Activated CD4-positive, alpha-beta T cell treated with anti-CD3 and anti-CD28 coated beads, Interleukin-2, amount 50 U/mL, for 4 hours (primary cell): Measurements from ENCODE around the gene LDHAL6A.
"Not testable (repeated sequence)": the region's sequence is repeated elsewhere in the genome, so short reads cannot be mapped to it uniquely, and the experiment has no call there.

ENCODE experiments used
- DNase-seq, 2 experiments: peaks; one replicate each; pipeline ENCODE4 v3.0.0-alpha.2; 2020

The LDHAL6A gene

GRCh38 chr11:18455686-18456372 is at the start of gene LDHAL6A:
Gene LDHAL6A, plus strand, starts transcription at chr11:18455856. Its CDS starts 825 bp downstream, at chr11:18456681.
- DNase-seq = no peak

- not testable (repeated sequence) for DNase-seq
These were observed 48.3 kb upstream of the LDHAL6A start for GRCh38 chr11:18407400-18407799.

GRCh38 chr11:18408558-18409291 is 46.9 kb upstream of the LDHAL6A start:
- DNase-seq = no peak

- DNase-seq = no peak
These were observed 39.2 kb upstream of the LDHAL6A start for GRCh38 chr11:18416459-18416858.

GRCh38 chr11:18419040-18419439 is 36.6 kb upstream of the LDHAL6A start:
- no peak for DNase-seq

GRCh38 chr11:18420067-18420466 is 35.6 kb upstream of the LDHAL6A start:
- DNase-seq = no peak

GRCh38 chr11:18427240-18427639 is 28.4 kb upstream of the LDHAL6A start:
- no peak for DNase-seq

GRCh38 chr11:18429332-18429731 is 26.3 kb upstream of the LDHAL6A start:
- DNase-seq = no peak

GRCh38 chr11:18438691-18439090 is 17.0 kb upstream of the LDHAL6A start:
- DNase-seq = no peak

- no peak for DNase-seq
These were observed 6.4 kb upstream of the LDHAL6A start for GRCh38 chr11:18449251-18449650.

- DNase-seq = no peak
These were observed 2.7 kb upstream of the LDHAL6A start for GRCh38 chr11:18452927-18453326.

GRCh38 chr11:18457450-18457849 is 1.8 kb downstream of the LDHAL6A start:
- no peak for DNase-seq

- no peak for DNase-seq
These were observed 4.0 kb downstream of the LDHAL6A start for GRCh38 chr11:18459634-18460033.

- no peak for DNase-seq
These were observed 6.3 kb downstream of the LDHAL6A start for GRCh38 chr11:18461909-18462308.

GRCh38 chr11:18463439-18463838 is 7.8 kb downstream of the LDHAL6A start:
- DNase-seq = no peak

GRCh38 chr11:18466402-18466801 is 10.7 kb downstream of the LDHAL6A start:
- no peak for DNase-seq

- DNase-seq = no peak
These were observed 12.4 kb downstream of the LDHAL6A start for GRCh38 chr11:18468059-18468458.

GRCh38 chr11:18468961-18469360 is 13.3 kb downstream of the LDHAL6A start:
- DNase-seq = no peak

GRCh38 chr11:18471995-18472394 is 16.3 kb downstream of the LDHAL6A start:
- no peak for DNase-seq

GRCh38 chr11:18472587-18472986 is 16.9 kb downstream of the LDHAL6A start:
- DNase-seq = no peak

- DNase-seq = no peak
These were observed 23.4 kb downstream of the LDHAL6A start for GRCh38 chr11:18479063-18479462.

GRCh38 chr11:18485913-18486528 is 30.4 kb downstream of the LDHAL6A start:
- DNase-seq = no peak

GRCh38 chr11:18490319-18490718 is 34.7 kb downstream of the LDHAL6A start:
- DNase-seq = no peak
